Psoas muscle (tissue), 8 donors: Measurements from ENCODE around the gene KIF13A. TPM values are rescaled to one million over a fixed set of nuclear protein-coding genes. Genes with fewer than 3 reads are reported as not detected.
A peak's percentile ranks its signal among the peaks of the same experiment; 100 is the strongest.
"Not testable (repeated sequence)": the region's sequence is repeated elsewhere in the genome, so short reads cannot be mapped to it uniquely, and the experiment has no call there.

ENCODE experiments used
- ATAC-seq, 4 donors: fragments of 200-7000 bp; cut with Tn5 transposase; one replicate each; pipeline ENCODE4 v1.9.1; 2020; ENCODE audit warnings: moderate library complexity in 3 of 4, mild to moderate bottlenecking in 2 of 4
- DNase-seq, 2 donors: peaks; one replicate each; pipeline ENCODE4 v3.0.0-alpha.2; 2020
- H3K27ac ChIP-seq: fragments of 200-600 bp; one replicate; pipeline ENCODE4 v1.8.0; 2022
- H3K27me3 ChIP-seq, 3 donors: fragments of 200-600 bp in 1 of 3; one replicate each; pipeline versions ENCODE4 v1.6.1 to v1.8.0; 2013 to 2022; ENCODE audit warnings: low read length in 2 of 3, mild to moderate bottlenecking in 2 of 3, moderate library complexity in 1 of 3; ENCODE audit not compliant: insufficient read depth in 3 of 3
- H3K36me3 ChIP-seq, 2 donors: fragments of 200-600 bp in 1 of 2; one replicate each; pipeline versions ENCODE4 v1.6.1 to v1.8.0; 2013 to 2022; ENCODE audit warnings: low read depth in 1 of 2, mild to moderate bottlenecking in 1 of 2, moderate library complexity in 1 of 2; ENCODE audit not compliant: insufficient read depth in 1 of 2
- H3K4me1 ChIP-seq: fragments of 200-600 bp; one replicate; pipeline ENCODE4 v1.8.0; 2022
- H3K4me3 ChIP-seq: fragments of 200-600 bp; one replicate; pipeline ENCODE4 v1.8.0; 2022; ENCODE audit warnings: mild to moderate bottlenecking
- H3K9me3 ChIP-seq: fragments of 200-600 bp; one replicate; pipeline ENCODE4 v1.8.0; 2022
- CTCF ChIP-seq: fragments of 200-600 bp; IDR thresholded peaks from one replicate; pipeline ENCODE4 v1.8.0; 2022; ENCODE audit warnings: antibody characterized with exemption
- WGBS, 3 donors: extraction: QIAGEN DNeasy Blood & Tissue Kit; methylation state at CpG; one replicate each; pipeline versions ENCODE4 v1.1.6 to v1.1.7; 2013; 5-methylcytosine and 5-hydroxymethylcytosine counted together
- intact Hi-C, 2 donors: fragments of 100-400 bp; cut with DNase I; formaldehyde crosslinking; loops; one replicate each; pipeline versions ENCODE4 v1.11.0 to v1.14.2; 2022
- polyA plus RNA-seq, 3 donors: library from polyadenylated mRNA; stranded (reverse); fragments of 200-250 nt; gene quantifications; one replicate each; pipeline ENCODE4 v1.2.3, GENCODE V29; 2013
- total RNA-seq, 4 donors: library from RNA; stranded (reverse); fragmentation: NEBNext Ultra II Directional in 2 of 4; extraction: Animal tissue kit (Norgen Biotek cat#: 25700) in 2 of 4; gene quantifications; one replicate each; pipeline versions ENCODE4 v1.2.1 to v1.2.4, GENCODE V29; 2021 to 2023
- donor health status: healthy with polysubstance abuse.
- donor health status: DM: no; HTN: no; CAD: no; lungs with moderate emphysema.
- donor health status: Bipolar disorder and iron deficiency.
- donor health status: healthy.
- donor health status: DM: yes; HTN: yes; CAD: no.
- donor health status: DM: no; HTN: no; CAD: no.
- donor health status: DM: no; HTN: no; CAD: no.
- donor health status: DM: yes; HTN: yes; CAD: no.

The KIF13A gene
- total and polyA plus RNA-seq, 7 donors: 17.0 to 80.2 (median 70.4) TPM

GRCh38 chr6:17847203-17847760 lies 140.2 kb downstream of the KIF13A start:
- H3K9me3 ChIP-seq: no peaks in the 10 kb centered on the region
- H3K4me3 ChIP-seq: no peak overlapping the region
- 89 to 91% (median 91%) methylated on average over 4 of the region's 4 CpGs for WGBS, 3 donors
- ATAC-seq: no peak
- TF ChIP-seq CTCF: no peak
- H3K4me1 ChIP-seq: no peaks in the 10 kb centered on the region
- H3K36me3 ChIP-seq: peaks cover 8 to 62% of the 10 kb centered on the region in 2 donors
- no peaks in the 10 kb centered on the region for H3K27me3 ChIP-seq
- intact Hi-C loops: no loop called here
- DNase-seq: no peak
- no peak overlapping the region for H3K27ac ChIP-seq

- intact Hi-C loops: no loop called here
- Histone ChIP-seq H3K9me3 (no peaks in the 10 kb centered on the region), H3K36me3 (peaks cover 8 to 67% of the 10 kb centered on the region in 2 donors), H3K27ac (no peak overlapping the region), H3K4me1 (no peaks in the 10 kb centered on the region), H3K27me3 (no peaks in the 10 kb centered on the region), H3K4me3 (no peak overlapping the region)
- WGBS, 3 donors: 95 to 98% (median 96%) methylated on average over 4 of the region's 4 CpGs
- ATAC-seq (no peak), DNase-seq (no peak)
- TF ChIP-seq CTCF: no peak
These were observed 140.7 kb downstream of the KIF13A start for GRCh38 chr6:17846762-17847161.

DNA sequence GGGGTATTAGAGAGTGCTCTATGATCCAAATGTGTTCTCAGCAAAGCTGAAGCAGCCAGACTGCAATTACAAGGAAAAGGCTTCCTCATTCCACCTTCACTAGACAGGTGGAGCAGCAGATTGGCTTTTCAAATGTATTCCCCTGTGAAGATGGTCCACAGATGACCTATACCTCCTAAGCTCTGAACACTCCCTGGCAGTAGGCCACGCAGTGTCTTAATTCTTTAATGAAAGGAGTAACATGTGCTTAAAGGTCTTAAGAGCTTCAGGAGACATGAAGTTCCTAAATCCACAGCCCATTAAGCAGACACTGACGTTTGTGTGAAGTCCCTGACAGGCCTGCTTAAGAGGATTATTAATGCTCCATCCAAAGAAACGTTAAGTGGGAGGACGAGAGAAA lies 141.8 kb downstream of the KIF13A start:
- no peak for TF ChIP-seq CTCF
- DNase-seq (no peak), ATAC-seq (peak in 3 of 4 donors; percentile 40 to 74 (median 69))
- Histone ChIP-seq H3K27ac (no peak overlapping the region), H3K27me3 (no peaks in the 10 kb centered on the region), H3K36me3 (peaks cover 0 to 59% of the 10 kb centered on the region in 2 donors), H3K4me1 (no peaks in the 10 kb centered on the region), H3K4me3 (no peak overlapping the region), H3K9me3 (no peaks in the 10 kb centered on the region)
- 57 to 76% (median 60%) methylated on average over 4 of the region's 4 CpGs for WGBS, 3 donors
- intact Hi-C loops: no loop called here

DNA sequence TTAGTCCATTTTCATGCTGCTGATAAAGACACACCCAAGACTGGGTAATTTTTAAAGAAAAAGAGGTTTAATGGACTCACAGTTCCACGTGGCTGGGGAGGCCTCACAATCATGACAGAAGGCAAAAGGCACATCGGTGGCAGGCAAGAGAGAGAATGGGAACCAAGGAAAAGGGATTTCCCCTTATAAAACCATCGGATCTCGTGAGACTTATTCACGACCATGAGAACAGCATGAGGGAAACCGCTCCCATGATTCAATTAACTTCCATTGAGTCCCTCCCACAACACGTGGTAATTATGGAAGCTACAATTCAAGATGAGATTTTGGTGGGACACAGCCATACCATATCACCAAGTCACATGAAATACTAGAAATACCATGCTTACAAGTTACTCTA lies 142.5 kb downstream of the KIF13A start:
- intact Hi-C loops, H3K4me3 ChIP-seq, H3K27me3 ChIP-seq, H3K27ac ChIP-seq, DNase-seq, H3K4me1 ChIP-seq, H3K9me3 ChIP-seq, ATAC-seq: not testable (repeated sequence)
- 89 to 95% (median 91%) methylated on average over 7 of the region's 7 CpGs for WGBS, 3 donors
- H3K36me3 ChIP-seq: peaks cover 0 to 53% of the 10 kb centered on the region in 2 donors

DNA sequence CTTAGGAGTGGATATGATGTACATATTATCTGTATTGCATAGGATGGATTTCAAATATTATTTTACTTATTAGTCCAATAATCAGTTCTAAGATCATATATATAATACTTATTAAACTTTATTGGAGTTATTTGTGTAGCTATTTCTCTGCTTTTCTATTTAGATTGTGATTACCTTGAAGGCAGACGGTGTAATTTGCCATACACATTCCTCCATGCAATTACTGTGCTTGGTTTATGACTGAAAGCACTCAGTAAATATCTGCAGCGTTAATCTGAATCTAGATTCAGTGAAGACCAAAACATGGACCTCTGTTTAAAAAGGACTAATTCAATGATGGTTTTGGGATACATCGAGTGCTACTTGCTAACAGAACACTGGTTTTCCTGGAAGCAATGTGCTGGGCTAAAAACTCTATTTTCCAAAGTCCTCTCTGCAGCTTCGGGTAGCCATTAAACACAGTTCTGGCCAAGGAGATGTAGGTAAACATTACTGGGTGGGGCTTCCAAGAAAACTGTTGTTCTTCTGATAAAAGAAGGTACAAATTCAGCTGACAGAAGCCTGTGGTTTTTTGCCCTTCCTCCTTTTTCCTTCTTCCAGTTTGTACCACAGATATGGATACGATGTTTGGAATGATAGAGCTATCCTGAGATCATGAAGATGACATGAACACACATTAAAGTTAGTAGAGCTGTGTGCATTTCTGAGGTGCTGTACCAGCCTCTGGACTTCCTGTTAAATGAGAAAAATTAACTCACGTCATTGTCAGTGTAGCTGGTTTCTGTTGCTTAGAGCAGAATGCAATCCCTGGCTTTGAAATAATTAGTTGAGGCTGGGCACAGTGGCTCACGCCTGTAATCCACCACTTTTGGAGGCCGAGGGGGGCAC lies 144.3 kb downstream of the KIF13A start:
- intact Hi-C loops: no loop called here
- Histone ChIP-seq H3K4me3 (no peak overlapping the region), H3K36me3 (peaks cover 0 to 44% of the 10 kb centered on the region in 2 donors), H3K27ac (no peak overlapping the region), H3K27me3 (no peaks in the 10 kb centered on the region), H3K9me3 (no peaks in the 10 kb centered on the region), H3K4me1 (no peaks in the 10 kb centered on the region)
- DNase-seq (no peak), ATAC-seq (no peak)
- no peak for TF ChIP-seq CTCF
- 87 to 90% (median 89%) methylated on average over 8 of the region's 8 CpGs for WGBS, 3 donors
